ENCODE results near the gene CRYBG1.

GRCh38 chr6:106383573-106383972 lies 23.1 kb downstream of the CRYBG1 start:
- TF ChIP-seq CTCF (IDR thresholded peaks at IDR 0.05), result no peak
- TF ChIP-seq EHMT2 (IDR thresholded peaks at IDR 0.05; ENCODE audit: low read depth), result no peak
- no peak for TF ChIP-seq REST (IDR thresholded peaks at IDR 0.05)
- no peak for TF ChIP-seq KDM1A (IDR thresholded peaks at IDR 0.05; ENCODE audit: low read depth)
- TF ChIP-seq ZSCAN20 (CRISPR knock-in tag; IDR thresholded peaks at IDR 0.05), result no peak
- no peak for TF ChIP-seq TFCP2L1 (CRISPR knock-in tag; IDR thresholded peaks at IDR 0.05)

Data from A549 (cell line).